OCI-LY3 (cell line): ENCODE results near the gene ABCB8.

Experiments used
- H2AFZ ChIP-seq: fragments of 200-600, 300-600 bp; shearing (Covaris generic); 2 replicates; pipeline ENCODE4 v1.6.0; 2014; ENCODE audit warnings: antibody characterized with exemption, low read depth, low read length
- H3K27ac ChIP-seq: fragments of 200-600, 300-600 bp; sonication (generic); 2 replicates; pipeline ENCODE4 v1.5.1; 2014; ENCODE audit warnings: mild to moderate bottlenecking, low read length, moderate library complexity, mixed read lengths
- H3K27me3 ChIP-seq: fragments of 200-600, 300-600 bp; sonication (generic); 2 replicates; pipeline ENCODE4 v1.6.1; 2014; ENCODE audit warnings: low read depth, low read length, mixed read lengths
- H3K36me3 ChIP-seq: fragments of 200-600, 300-600 bp; sonication (generic); replicated peaks from 2 replicates; pipeline ENCODE3; 2014; ENCODE audit warnings: low read depth, low read length, mixed read lengths
- H3K4me1 ChIP-seq: fragments of 300-600, 200-600 bp; sonication (generic); 2 replicates; pipeline ENCODE4 v1.6.1; 2014; ENCODE audit warnings: low read length, mixed read lengths
- H3K4me2 ChIP-seq: fragments of 200-600, 300-600 bp; sonication (generic); 2 replicates; pipeline ENCODE4 v1.6.1; 2014; ENCODE audit warnings: low read length, mixed read lengths
- H3K4me3 ChIP-seq: fragments of 300-600, 200-600 bp; sonication (generic); 2 replicates; pipeline ENCODE4 v1.5.1; 2014; ENCODE audit warnings: antibody characterized with exemption, mild to moderate bottlenecking, low read length, moderate library complexity
- H3K79me2 ChIP-seq: fragments of 300-600, 200-600 bp; shearing (Covaris generic); 2 replicates; pipeline ENCODE4 v1.6.1; 2014; ENCODE audit warnings: mild to moderate bottlenecking, low read length, mixed read lengths
- H3K9ac ChIP-seq: fragments of 300-600, 200-600 bp; shearing (Covaris generic); 2 replicates; pipeline ENCODE4 v1.6.0; 2014; ENCODE audit warnings: mild to moderate bottlenecking, low read length, moderate library complexity
- H3K9me3 ChIP-seq: fragments of 200-600, 300-600 bp; shearing (Covaris generic); 2 replicates; pipeline ENCODE4 v1.6.1; 2014; ENCODE audit warnings: low read length, mixed read lengths; ENCODE audit not compliant: insufficient read depth
- H4K20me1 ChIP-seq: fragments of 200-600, 300-600 bp; sonication (generic); 2 replicates; pipeline ENCODE4 v1.6.1; 2016; ENCODE audit warnings: low read length, mixed read lengths; ENCODE audit not compliant: insufficient read depth
- EZH2phosphoT487 ChIP-seq: fragments of 200-600 bp; shearing (Covaris generic); IDR thresholded peaks from 2 replicates; pipeline ENCODE4 v1.6.1; 2018; ENCODE audit warnings: antibody characterized with exemption, mixed run types, low read depth
- TF ChIP-seq, protein P1 (sequence below): fragments of 200-600, 300-600 bp; sonication (generic); IDR thresholded peaks from 2 replicates; pipeline ENCODE4 v1.5.1; 2014; ENCODE audit warnings: antibody characterized with exemption, low read length, low read depth

Gene ABCB8

DNA sequence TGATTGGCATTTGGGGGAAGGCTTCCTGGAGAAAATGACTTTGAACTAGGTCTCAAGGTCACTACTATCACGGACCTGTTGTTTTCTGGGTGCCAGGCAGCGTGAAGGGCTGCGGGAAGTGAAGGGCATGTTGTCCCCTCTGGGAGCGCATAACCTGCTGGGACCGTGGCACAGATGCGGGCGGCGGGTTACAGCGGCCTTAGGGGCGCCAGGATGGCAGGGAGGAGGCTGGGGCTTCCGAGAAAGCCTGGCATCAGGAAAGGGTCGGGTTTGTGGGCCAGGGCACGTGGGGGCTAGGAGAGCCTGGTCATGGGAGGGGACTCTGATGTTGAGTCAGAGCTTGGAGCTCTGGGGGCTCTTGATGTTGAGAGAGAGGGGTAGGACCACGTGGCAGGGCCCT is 37.3 kb downstream of the ABCB8 start:
- H3K27me3 ChIP-seq: no peaks in the 10 kb centered on the region
- H3K9ac ChIP-seq: no peak overlapping the region
- no peaks in the 10 kb centered on the region for H3K9me3 ChIP-seq
- no peak for TF ChIP-seq EZH2phosphoT487
- TF ChIP-seq, protein P1, sequence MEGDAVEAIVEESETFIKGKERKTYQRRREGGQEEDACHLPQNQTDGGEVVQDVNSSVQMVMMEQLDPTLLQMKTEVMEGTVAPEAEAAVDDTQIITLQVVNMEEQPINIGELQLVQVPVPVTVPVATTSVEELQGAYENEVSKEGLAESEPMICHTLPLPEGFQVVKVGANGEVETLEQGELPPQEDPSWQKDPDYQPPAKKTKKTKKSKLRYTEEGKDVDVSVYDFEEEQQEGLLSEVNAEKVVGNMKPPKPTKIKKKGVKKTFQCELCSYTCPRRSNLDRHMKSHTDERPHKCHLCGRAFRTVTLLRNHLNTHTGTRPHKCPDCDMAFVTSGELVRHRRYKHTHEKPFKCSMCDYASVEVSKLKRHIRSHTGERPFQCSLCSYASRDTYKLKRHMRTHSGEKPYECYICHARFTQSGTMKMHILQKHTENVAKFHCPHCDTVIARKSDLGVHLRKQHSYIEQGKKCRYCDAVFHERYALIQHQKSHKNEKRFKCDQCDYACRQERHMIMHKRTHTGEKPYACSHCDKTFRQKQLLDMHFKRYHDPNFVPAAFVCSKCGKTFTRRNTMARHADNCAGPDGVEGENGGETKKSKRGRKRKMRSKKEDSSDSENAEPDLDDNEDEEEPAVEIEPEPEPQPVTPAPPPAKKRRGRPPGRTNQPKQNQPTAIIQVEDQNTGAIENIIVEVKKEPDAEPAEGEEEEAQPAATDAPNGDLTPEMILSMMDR: no peak
- no peak overlapping the region for H3K27ac ChIP-seq
- H3K79me2 ChIP-seq: peaks cover 16% of the 10 kb centered on the region
- peaks cover 12% of the 10 kb centered on the region for H4K20me1 ChIP-seq
- H3K36me3 ChIP-seq: peaks cover 28% of the 10 kb centered on the region
- H3K4me1 ChIP-seq: peaks cover 9% of the 10 kb centered on the region
- no peak overlapping the region for H3K4me3 ChIP-seq
- no peak overlapping the region for H3K4me2 ChIP-seq
- no peak overlapping the region for H2AFZ ChIP-seq

DNA sequence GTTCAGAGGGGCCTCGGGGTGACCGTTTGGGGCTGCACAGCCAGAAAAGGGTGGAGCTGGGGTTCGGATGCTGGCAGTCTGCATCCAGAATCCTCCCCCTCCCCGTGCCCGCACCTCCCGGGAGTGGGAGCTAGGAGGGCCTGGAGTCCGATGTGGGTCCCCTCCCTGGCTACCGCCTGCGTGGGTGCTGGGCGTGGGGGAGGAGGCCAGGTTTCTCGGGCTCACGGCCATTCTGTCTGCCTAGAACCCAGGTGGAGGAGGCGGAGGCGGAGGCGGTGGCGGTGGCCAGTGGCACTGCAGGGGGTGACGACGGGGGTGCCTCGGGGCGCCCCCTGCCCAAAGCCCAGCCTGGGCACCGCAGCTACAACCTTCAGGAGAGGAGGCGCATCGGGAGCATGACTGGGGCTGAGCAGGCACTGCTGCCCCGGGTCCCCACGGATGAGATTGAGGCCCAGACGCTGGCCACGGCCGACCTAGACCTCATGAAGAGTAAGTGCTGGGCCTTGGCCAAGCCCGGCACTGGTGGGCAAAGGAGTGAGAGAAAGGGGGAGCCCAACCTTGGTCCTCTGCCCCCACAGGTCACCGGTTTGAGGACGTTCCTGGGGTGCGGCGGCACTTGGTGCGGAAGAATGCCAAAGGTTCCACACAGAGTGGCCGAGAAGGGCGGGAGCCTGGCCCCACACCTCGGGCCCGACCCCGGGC is 38.2 kb downstream of the ABCB8 start:
- Histone ChIP-seq H3K4me3 (no peak overlapping the region), H3K27me3 (no peaks in the 10 kb centered on the region), H2AFZ (no peak overlapping the region), H4K20me1 (peaks cover 3% of the 10 kb centered on the region; the same call in 1 of the 2 replicates), H3K9ac (no peak overlapping the region), H3K4me1 (0 out of 2 replicates have a peak, but pooled peaks cover under 1% of the 10 kb centered on the region), H3K4me2 (no peak overlapping the region), H3K36me3 (peaks cover 28% of the 10 kb centered on the region), H3K27ac (no peak overlapping the region), H3K79me2 (peaks cover 7% of the 10 kb centered on the region), H3K9me3 (no peaks in the 10 kb centered on the region)
- TF ChIP-seq, protein P1: no peak
- no peak for TF ChIP-seq EZH2phosphoT487

DNA sequence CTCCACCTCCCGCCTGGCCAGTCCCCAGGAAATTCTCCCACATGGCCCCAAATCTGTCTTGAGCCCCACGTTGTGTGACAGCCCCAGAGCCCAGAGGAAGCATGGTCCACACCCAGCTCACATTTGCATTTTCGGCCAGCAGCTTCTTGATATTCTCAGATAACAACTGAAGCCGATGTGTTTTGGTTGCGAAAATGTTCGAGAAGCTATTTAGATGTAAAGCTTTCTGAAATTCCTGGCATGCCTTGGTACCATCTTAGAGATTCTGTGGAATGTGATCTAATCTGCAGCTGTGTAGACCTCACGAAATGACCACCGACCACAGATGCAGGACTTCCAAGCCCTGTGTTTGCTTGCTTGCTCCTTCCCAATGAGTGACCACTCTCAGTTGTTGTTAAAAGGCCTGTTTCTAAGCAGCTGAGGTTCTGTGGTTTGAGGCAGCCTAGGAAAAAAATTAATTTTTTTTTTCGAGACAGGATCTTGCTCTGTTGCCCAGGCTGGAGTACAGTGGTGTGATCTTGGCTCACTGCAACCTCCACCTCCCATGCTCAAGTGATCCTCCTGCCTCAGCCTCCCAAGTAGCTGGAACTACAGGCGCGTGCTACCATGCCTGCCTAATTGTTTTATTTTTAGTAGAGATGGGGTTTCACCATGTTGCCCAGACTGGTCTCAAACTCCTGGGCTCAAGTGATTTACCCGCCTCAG is 40.0 kb downstream of the ABCB8 start:
- no peak overlapping the region for H3K27ac ChIP-seq
- no peak overlapping the region for H3K4me2 ChIP-seq
- TF ChIP-seq EZH2phosphoT487: no peak
- TF ChIP-seq, protein P1: no peak

DNA sequence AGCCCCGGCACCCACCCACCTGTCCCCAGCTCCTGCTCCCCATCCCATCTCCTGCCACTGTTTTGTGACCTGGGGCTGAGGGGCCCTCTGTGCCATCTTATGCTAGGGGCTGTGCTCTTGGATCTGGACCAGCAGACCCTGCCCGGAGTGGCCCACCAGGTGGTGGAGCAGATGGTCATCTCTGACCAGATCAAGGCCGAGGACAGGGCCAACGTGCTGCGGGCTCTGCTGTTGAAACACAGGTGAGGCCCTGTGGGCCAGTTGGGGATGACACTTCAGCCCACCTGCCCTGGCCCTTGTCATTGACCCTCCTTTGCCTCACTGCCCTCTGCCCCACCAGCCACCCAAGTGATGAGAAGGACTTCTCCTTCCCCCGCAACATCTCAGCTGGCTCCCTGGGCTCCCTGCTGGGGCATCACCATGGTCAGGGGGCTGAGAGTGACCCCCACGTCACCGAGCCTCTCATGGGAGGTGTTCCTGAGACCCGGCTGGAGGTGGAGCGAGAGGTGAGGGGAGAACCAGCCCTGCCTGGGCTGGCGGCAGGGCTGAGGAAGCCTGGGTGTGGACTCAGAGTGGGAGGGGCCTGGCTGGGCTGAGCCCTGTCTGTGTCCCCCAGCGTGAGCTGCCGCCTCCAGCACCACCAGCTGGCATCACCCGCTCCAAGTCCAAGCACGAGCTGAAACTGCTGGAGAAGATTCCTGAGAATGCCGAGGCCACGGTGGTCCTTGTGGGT is 41.8 kb downstream of the ABCB8 start:
- no peak overlapping the region for H3K27ac ChIP-seq
- no peak overlapping the region for H2AFZ ChIP-seq
- no peaks in the 10 kb centered on the region for H4K20me1 ChIP-seq
- no peak overlapping the region for H3K9ac ChIP-seq
- H3K4me2 ChIP-seq: no peak overlapping the region
- no peaks in the 10 kb centered on the region for H3K79me2 ChIP-seq
- H3K36me3 ChIP-seq: peaks cover 30% of the 10 kb centered on the region
- no peaks in the 10 kb centered on the region for H3K27me3 ChIP-seq
- H3K4me3 ChIP-seq: no peak overlapping the region
- TF ChIP-seq, protein P1: no peak
- no peak for TF ChIP-seq EZH2phosphoT487
- H3K4me1 ChIP-seq: no peaks in the 10 kb centered on the region
- H3K9me3 ChIP-seq: no peaks in the 10 kb centered on the region

More for the DNA sequence above, 40.0 kb downstream of the ABCB8 start:
- H3K9me3 ChIP-seq: no peaks in the 10 kb centered on the region
- H3K9ac ChIP-seq: no peak overlapping the region
- H4K20me1 ChIP-seq: no peaks in the 10 kb centered on the region
- H3K36me3 ChIP-seq: peaks cover 32% of the 10 kb centered on the region
- H3K27me3 ChIP-seq: no peaks in the 10 kb centered on the region
- no peak overlapping the region for H2AFZ ChIP-seq
- H3K4me3 ChIP-seq: no peak overlapping the region
- no peaks in the 10 kb centered on the region for H3K4me1 ChIP-seq
- no peaks in the 10 kb centered on the region for H3K79me2 ChIP-seq
